Fibroblast of skin of back (primary cell): ENCODE results near the gene ESRP2.

Experiments
- DNase-seq: peaks from one replicate; pipeline ENCODE4 v3.0.0-alpha.2; 2013

The ESRP2 gene

GRCh38 chr16:68215302-68215701 lies 20.6 kb downstream of the ESRP2 start:
- no peak for DNase-seq

GRCh38 chr16:68214726-68215125 lies 21.2 kb downstream of the ESRP2 start:
- DNase-seq, result no peak

GRCh38 chr16:68206245-68206644 lies 29.7 kb downstream of the ESRP2 start:
- no peak for DNase-seq

GRCh38 chr16:68202091-68202519 lies 33.8 kb downstream of the ESRP2 start:
- no peak for DNase-seq

- DNase-seq, result peak; percentile 73
Observed at GRCh38 chr16:68200088-68200783, 35.7 kb downstream of the ESRP2 start.

- DNase-seq, result peak; percentile 66
Observed at GRCh38 chr16:68197250-68197649, 38.7 kb downstream of the ESRP2 start.

GRCh38 chr16:68194251-68194650 lies 41.7 kb downstream of the ESRP2 start:
- no peak for DNase-seq

GRCh38 chr16:68190736-68191510 lies 45.0 kb downstream of the ESRP2 start:
- no peak for DNase-seq

- no peak for DNase-seq
Observed at GRCh38 chr16:68190081-68190480, 45.8 kb downstream of the ESRP2 start.

GRCh38 chr16:68188170-68188569 lies 47.8 kb downstream of the ESRP2 start:
- no peak for DNase-seq

- no peak for DNase-seq
Observed at GRCh38 chr16:68187505-68187904, 48.4 kb downstream of the ESRP2 start.

- no peak for DNase-seq
Observed at GRCh38 chr16:68186877-68187276, 49.0 kb downstream of the ESRP2 start.

GRCh38 chr16:68183046-68183445 lies 52.9 kb downstream of the ESRP2 start:
- no peak for DNase-seq

GRCh38 chr16:68179855-68180254 lies 56.1 kb downstream of the ESRP2 start:
- DNase-seq, result no peak

- DNase-seq, result no peak
Observed at GRCh38 chr16:68179196-68179795, 56.6 kb downstream of the ESRP2 start.
